Heart left ventricle (tissue), 13 donors: ENCODE measurements around the gene GID4.

Source experiments
- POLR2A ChIP-seq, 2 donors: fragments of 450-650 bp; IDR thresholded peaks; one replicate each; pipeline ENCODE4 v1.6.1; 2017; ENCODE audit warnings: antibody characterized with exemption in 2 of 2, mild to moderate bottlenecking in 2 of 2, moderate library complexity in 2 of 2
- TF ChIP-seq, protein P1 (sequence below), 12 donors: fragments of 200-600 bp; sonication (generic) in 4 of 12; IDR thresholded peaks; one replicate each; pipeline versions ENCODE4 v1.5.0 to v1.8.0; 2018 to 2022; ENCODE audit warnings: antibody characterized with exemption in 12 of 12, mild to moderate bottlenecking in 5 of 12
- donor health status: ischemic (EF 13 %, LVEDD 7.1; RV severe dilation, severe dysfunction).
- donor health status: DM: no; HTN: yes; CAD: no.
- donor health status: DM: no; HTN: no; CAD: no.
- donor health status: ischemic (EF 25% LVEDD 6.9; RV normal size, moderate dysfunction).
- donor health status: ischemic (EF 25% LVEDD 5.7; RV mildly dilated, moderate dysfunction).
- donor health status: ischemic (EF 35%, LVEDD 5.7; RV mildly dilated, moderate dysfunction).
- donor health status: nonischemic (EF 11% LVEDD 7.7; RV severe dilation, severe dysfunction).
- donor health status: DM: yes; HTN: yes; CAD: no.
- donor health status: PGD.
- donor health status: ischemic (EF 29% LVEDD 5.4; RV normal size, mild dysfunction).
- donor health status: nonischemic (EF 23%, LVEDD 6.1; RV moderate dilation, normal function).

- TF ChIP-seq, protein P1, sequence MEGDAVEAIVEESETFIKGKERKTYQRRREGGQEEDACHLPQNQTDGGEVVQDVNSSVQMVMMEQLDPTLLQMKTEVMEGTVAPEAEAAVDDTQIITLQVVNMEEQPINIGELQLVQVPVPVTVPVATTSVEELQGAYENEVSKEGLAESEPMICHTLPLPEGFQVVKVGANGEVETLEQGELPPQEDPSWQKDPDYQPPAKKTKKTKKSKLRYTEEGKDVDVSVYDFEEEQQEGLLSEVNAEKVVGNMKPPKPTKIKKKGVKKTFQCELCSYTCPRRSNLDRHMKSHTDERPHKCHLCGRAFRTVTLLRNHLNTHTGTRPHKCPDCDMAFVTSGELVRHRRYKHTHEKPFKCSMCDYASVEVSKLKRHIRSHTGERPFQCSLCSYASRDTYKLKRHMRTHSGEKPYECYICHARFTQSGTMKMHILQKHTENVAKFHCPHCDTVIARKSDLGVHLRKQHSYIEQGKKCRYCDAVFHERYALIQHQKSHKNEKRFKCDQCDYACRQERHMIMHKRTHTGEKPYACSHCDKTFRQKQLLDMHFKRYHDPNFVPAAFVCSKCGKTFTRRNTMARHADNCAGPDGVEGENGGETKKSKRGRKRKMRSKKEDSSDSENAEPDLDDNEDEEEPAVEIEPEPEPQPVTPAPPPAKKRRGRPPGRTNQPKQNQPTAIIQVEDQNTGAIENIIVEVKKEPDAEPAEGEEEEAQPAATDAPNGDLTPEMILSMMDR (IDR thresholded peaks at IDR 0.05), result no peak
- TF ChIP-seq POLR2A (IDR thresholded peaks at IDR 0.05), result no peak
Measured at GRCh38 chr17:18002171-18002570, 37.0 kb upstream of the GID4 start.
